ENCODE results near the gene C3orf80. TPM values are rescaled to one million over a fixed set of nuclear protein-coding genes. Genes with fewer than 3 reads are reported as not detected.

The C3orf80 gene
- total RNA-seq, 1 experiment from 2014 or later, result 0.13 TPM

DNA sequence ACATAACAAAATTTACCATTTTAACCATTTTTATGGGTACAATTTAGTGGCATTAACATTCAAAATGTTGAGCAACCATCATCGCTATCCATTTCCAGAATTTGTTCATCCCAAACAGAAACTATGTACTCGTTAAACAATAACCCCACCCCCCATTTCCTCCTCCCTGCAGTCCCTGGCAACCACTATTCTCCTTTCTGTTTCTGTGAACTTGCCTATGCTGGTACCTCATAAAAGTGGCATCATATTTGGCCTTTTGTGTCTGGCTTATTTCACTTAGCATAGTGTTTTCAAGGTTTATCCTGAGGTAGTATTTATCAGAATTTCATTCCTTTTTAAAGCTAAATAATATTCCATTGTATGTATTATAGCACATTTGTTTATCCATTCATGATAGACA is 32.4 kb downstream of the C3orf80 start:
- no peaks in the 10 kb centered on the region for H3K23me2 ChIP-seq (ENCODE audit: insufficient read length, low read depth, low read length, poor library complexity, severe bottlenecking)
- no peaks in the 10 kb centered on the region for H3K79me2 ChIP-seq (ENCODE audit: insufficient read depth, low read length)
- no peaks in the 10 kb centered on the region for H3K27me3 Mint-ChIP-seq (ENCODE audit: low read depth)
- H3K36me3 Mint-ChIP-seq (ENCODE audit: insufficient read depth in 1 of 3, low read depth in 3 of 3), result no peaks in the 10 kb centered on the region
- no peak overlapping the region for H2BK120ac ChIP-seq (ENCODE audit: low read depth, low read length, poor library complexity, severe bottlenecking)
- H3K56ac ChIP-seq (ENCODE audit: insufficient read length, low read depth, low read length), result no peak overlapping the region
- no peak for DNase-seq
- no peak overlapping the region for H3K9ac ChIP-seq (ENCODE audit: extremely low read depth, insufficient read length, low read length)
- H3K4me1 Mint-ChIP-seq, result no peaks in the 10 kb centered on the region
- no peak overlapping the region for H2BK5ac ChIP-seq (ENCODE audit: insufficient read length, low read length)
- H3K14ac ChIP-seq (ENCODE audit: insufficient read depth, low read length), result no peak overlapping the region
- no peak overlapping the region for H3K4ac ChIP-seq (ENCODE audit: low read depth, low read length)
- H3K18ac ChIP-seq (ENCODE audit: insufficient read length, low read depth, low read length), result no peak overlapping the region
- H2BK15ac ChIP-seq (ENCODE audit: low read depth, low read length), result no peak overlapping the region
- no CpG with 5 or more reads among the region's 2 CpGs for WGBS (ENCODE audit: extremely low coverage, insufficient read length, low lambda C conversion rate)
- H4K91ac ChIP-seq (ENCODE audit: insufficient read length, low read depth, low read length), result no peak overlapping the region
- H2AFZ ChIP-seq (ENCODE audit: low read length), result no peak overlapping the region
- H3K9me3 Mint-ChIP-seq, result no peaks in the 10 kb centered on the region
- H4K5ac ChIP-seq (ENCODE audit: insufficient read length, low read depth, low read length), result no peak overlapping the region
- H3K79me1 ChIP-seq (ENCODE audit: insufficient read depth, low read depth, low read length, poor library complexity, severe bottlenecking), result no peaks in the 10 kb centered on the region
- H2AK5ac ChIP-seq (ENCODE audit: insufficient read length, low read length), result no peak overlapping the region
- H3K27ac ChIP-seq (ENCODE audit: insufficient read length, low read depth, low read length), result no peak overlapping the region
- TF ChIP-seq, protein P1, sequence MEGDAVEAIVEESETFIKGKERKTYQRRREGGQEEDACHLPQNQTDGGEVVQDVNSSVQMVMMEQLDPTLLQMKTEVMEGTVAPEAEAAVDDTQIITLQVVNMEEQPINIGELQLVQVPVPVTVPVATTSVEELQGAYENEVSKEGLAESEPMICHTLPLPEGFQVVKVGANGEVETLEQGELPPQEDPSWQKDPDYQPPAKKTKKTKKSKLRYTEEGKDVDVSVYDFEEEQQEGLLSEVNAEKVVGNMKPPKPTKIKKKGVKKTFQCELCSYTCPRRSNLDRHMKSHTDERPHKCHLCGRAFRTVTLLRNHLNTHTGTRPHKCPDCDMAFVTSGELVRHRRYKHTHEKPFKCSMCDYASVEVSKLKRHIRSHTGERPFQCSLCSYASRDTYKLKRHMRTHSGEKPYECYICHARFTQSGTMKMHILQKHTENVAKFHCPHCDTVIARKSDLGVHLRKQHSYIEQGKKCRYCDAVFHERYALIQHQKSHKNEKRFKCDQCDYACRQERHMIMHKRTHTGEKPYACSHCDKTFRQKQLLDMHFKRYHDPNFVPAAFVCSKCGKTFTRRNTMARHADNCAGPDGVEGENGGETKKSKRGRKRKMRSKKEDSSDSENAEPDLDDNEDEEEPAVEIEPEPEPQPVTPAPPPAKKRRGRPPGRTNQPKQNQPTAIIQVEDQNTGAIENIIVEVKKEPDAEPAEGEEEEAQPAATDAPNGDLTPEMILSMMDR (conservative IDR thresholded peaks at IDR 0.05), result no peak
- no peak overlapping the region for H2BK20ac ChIP-seq (ENCODE audit: low read depth, low read length, poor library complexity, severe bottlenecking)
- no peak overlapping the region for H4K8ac ChIP-seq (replicated peaks; ENCODE audit: insufficient read length, low read depth, low read length)
- no peaks in the 10 kb centered on the region for H3K27me3 ChIP-seq (ENCODE audit: insufficient read depth, low read length)
- no peak overlapping the region for H3T11ph ChIP-seq (ENCODE audit: low read length)
- no peaks in the 10 kb centered on the region for H3K9me3 ChIP-seq (ENCODE audit: control insufficient read depth, low read depth, low read length)
- no peak overlapping the region for H3K4me3 Mint-ChIP-seq
- no peaks in the 10 kb centered on the region for H4K20me1 ChIP-seq (ENCODE audit: control insufficient read depth, insufficient read depth, insufficient read length)
- no peak overlapping the region for H3K23ac ChIP-seq (ENCODE audit: insufficient read length, low read depth, low read length)
- no peak overlapping the region for H3K27ac Mint-ChIP-seq
- no peak overlapping the region for H3K4me2 ChIP-seq (ENCODE audit: insufficient read depth, insufficient read length, low read length)
- no peaks in the 10 kb centered on the region for H3K4me1 ChIP-seq (ENCODE audit: insufficient read depth, low read length)
- H2BK12ac ChIP-seq (ENCODE audit: insufficient read length, low read depth, low read length), result no peak overlapping the region
